HG03460 (cell line): ENCODE data around the gene NAT8L.

ENCODE experiments used
- ATAC-seq: cut with Tn5 transposase; IDR thresholded peaks from one replicate; pipeline ENCODE4 v1.9.1; 2021; ENCODE audit not compliant: unreplicated experiment

The NAT8L gene

GRCh38 chr4:2045518-2045951 lies 13.6 kb upstream of the NAT8L start:
- no peak for ATAC-seq

GRCh38 chr4:2046031-2046961 lies 12.8 kb upstream of the NAT8L start:
- no peak for ATAC-seq

GRCh38 chr4:2047031-2047660 lies 12.0 kb upstream of the NAT8L start:
- no peak for ATAC-seq

- ATAC-seq = no peak
Observed at GRCh38 chr4:2047781-2048581, 11.1 kb upstream of the NAT8L start.

DNA sequence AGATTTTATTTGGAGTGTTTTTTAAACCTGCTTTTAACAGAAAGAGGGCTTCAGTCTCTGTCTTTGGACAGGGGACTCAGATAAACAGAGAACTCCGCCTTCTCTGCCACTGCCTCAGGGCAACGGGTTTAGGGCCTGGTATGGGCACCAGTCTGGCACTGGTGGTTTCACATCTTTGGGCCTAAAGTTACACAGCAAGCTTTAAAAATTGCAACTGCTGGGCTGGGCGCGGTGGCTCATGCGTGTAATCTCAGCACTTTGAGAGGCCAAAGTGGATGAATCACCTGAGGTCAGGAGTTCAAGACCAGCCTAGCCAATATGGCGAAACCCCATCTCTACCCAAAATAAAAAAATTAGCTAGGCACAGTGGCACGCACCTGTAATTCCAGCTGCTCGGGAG lies 10.3 kb upstream of the NAT8L start:
- ATAC-seq = no peak

- no peak for ATAC-seq
Observed at GRCh38 chr4:2049381-2049780, 9.7 kb upstream of the NAT8L start.

- ATAC-seq = no peak
Observed at GRCh38 chr4:2049811-2050210, 9.3 kb upstream of the NAT8L start.

- no peak for ATAC-seq
Observed at GRCh38 chr4:2051086-2051485, 8.0 kb upstream of the NAT8L start.

- no peak for ATAC-seq
Observed at GRCh38 chr4:2054217-2054616, 4.9 kb upstream of the NAT8L start.

- ATAC-seq = no peak
Observed at GRCh38 chr4:2057382-2058065, 1.6 kb upstream of the NAT8L start.

DNA sequence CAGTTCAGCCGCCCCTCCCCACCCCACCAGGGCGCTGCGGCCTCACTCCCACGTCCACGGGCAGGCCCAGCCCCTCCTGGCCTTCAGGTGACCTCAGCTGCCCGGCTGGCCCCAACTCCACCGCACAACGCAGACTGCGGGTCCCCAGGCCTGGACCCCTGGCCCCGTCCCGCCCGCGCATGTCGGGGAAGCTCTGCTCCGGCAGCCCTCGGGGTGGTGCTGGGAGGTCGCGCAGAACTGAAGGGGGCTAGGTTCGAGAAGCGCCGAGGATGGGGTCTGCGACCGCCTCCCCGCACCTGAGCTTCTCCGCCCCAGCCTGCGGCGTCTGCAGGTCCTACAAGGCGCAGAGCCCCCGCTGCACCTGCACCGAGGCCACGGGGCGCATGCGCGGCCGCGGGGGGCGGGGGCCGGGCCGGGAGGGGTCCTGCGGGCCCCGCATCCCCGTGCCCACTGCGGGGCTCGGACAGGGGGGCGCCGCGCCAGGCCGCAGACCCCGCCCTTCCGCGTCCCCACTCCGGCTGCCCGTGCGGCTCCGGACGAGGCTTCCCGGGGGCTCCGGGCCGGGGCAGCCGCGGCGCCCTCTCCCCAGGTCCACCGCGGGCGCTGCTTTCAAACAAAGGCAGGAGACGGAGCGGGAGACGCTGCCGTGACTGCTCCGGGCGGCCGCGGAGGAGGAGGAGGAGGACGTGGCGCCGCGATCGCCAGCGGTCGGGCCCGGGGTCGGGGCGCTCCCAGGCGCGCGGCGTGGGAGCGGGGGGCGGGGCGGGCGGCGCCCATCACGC lies 672 bp upstream of the NAT8L start:
- no peak for ATAC-seq

DNA sequence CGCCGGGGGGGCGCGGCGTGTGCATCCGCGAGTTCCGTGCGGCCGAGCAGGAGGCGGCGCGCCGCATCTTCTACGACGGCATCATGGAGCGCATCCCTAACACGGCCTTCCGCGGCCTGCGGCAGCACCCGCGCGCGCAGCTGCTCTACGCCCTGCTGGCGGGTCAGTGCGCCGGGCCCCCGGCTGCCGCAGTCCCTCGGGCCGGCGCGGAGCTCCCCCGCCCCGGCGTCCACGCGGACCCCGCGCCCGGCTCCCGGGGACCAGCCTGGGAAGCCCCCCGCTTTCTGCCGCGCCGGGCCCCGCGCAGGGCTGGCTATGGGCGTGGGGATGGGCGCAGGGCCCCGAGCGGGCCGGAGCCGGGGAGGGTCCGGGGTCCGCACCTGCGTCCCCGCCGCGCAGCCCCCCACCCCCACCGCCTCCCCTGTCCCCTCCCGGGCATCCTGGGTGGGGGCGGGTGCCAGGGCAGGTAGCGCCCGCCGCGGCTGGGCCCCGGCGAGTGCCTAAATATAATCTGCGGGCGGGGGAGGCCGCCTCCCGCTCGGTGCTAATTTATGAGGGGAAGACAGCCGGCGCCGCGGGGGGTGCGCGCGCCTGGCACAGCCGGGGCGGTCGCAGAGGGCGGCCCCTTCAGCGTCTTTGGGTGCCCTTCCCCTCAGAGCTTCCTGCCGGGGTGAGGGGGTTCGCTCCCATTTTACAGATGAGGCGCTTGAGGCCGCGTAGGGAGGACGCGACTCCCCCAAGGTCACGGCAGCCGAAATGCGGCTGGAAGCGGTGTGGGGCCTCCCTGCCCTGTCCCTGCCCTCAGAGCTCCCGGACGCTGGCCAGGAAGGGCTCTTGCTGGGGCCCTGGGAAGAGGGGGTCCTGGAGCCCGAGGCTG lies 837 bp downstream of the NAT8L start:
- no peak for ATAC-seq

DNA sequence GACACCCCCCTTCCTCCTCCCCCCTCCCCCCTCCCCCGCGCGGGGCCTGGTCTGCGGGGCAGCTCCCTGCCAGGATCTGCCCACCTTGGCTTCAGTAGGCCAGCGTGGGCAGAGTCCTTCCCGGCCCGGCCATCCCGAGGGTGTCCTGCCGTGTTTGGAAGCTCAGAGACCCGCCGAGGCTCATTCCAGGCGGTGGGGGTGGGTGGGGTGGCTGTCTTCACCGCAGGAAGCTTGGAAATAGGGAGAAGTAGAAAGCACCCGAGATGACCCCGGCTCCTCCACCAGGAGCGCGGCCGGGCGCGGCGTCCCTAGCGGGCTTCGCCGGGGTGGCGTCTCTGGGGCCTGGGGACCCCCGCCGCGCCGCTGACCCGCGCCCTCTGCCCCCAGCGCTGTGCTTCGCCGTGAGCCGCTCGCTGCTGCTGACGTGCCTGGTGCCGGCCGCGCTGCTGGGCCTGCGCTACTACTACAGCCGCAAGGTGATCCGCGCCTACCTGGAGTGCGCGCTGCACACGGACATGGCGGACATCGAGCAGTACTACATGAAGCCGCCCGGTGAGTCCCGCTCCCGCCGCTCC lies 1.6 kb downstream of the NAT8L start:
- ATAC-seq = no peak

DNA sequence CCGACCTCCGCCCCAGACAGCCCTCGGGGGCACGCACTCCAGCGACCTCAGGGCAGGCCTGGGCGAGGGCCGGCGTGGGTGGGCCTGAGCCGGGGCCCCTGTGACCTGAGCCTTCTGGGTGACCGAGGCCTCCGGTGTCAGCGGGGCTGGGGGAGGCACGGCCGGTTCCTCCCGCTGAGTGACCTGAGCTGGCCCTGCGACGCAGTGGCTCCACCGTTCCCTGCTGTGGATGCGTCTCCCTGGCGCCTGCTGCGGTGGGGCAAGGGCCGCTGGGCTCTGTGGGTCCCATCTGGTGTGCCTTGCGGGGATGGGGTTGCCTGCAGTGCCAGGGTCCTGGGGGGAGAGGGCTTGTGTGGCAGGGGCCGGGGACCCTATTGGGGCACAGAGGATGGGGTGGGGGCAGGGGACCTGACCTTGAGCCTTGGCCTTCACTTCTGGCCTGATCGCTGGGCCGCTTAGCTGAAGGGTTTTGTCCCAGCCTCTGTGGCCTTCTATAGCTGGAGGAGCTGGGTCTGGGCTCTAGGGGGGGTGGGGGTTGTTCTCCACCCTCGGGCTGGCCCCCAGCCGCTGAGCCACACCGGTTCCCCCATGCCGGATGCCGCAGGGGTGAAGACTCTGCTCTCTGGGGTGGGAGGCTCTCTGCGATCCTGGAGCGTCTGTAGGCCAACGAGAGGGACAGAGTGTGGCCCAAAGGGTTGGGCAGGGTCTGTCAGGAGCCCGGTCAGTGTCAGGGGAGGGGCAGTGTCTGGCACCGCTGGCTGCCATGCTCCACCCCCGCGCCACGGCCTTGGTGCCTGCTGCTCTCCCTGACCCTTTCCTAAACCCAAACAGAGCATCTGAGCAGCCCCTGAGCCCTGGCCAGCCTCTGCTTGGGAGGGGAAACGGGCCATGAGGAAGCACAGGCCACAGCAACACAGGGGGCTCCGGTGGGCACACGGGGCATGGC lies 2.3 kb downstream of the NAT8L start:
- no peak for ATAC-seq

GRCh38 chr4:2062168-2062807 lies 3.2 kb downstream of the NAT8L start:
- ATAC-seq = no peak

- ATAC-seq = no peak
Observed at GRCh38 chr4:2062808-2063524, 3.8 kb downstream of the NAT8L start.
